NT2/D1 (cell line): ENCODE data around the gene SMC4.
"Not testable (repeated sequence)": the region's sequence is repeated elsewhere in the genome, so short reads cannot be mapped to it uniquely, and the experiment has no call there.

Experiments
- DNase-seq: peaks from one replicate; pipeline ENCODE4 v3.0.0-alpha.2; 2011; ENCODE audit warnings: low read depth, low spot score
- H3K27me3 ChIP-seq: 2 replicates; pipeline ENCODE4 v1.6.0; 2011; ENCODE audit warnings: mild to moderate bottlenecking; ENCODE audit not compliant: insufficient read length, insufficient read depth
- H3K36me3 ChIP-seq: 2 replicates; pipeline ENCODE4 v1.6.1; 2011; ENCODE audit warnings: mild to moderate bottlenecking, low read length, mixed read lengths; ENCODE audit not compliant: insufficient read depth, insufficient read length
- H3K4me1 ChIP-seq: 2 replicates; pipeline ENCODE4 v1.5.1; 2011; ENCODE audit not compliant: insufficient read depth, insufficient read length
- H3K4me3 ChIP-seq: 2 replicates; pipeline ENCODE4 v1.5.1; 2011; ENCODE audit warnings: low read depth; ENCODE audit not compliant: insufficient read length
- H3K9ac ChIP-seq: 2 replicates; pipeline ENCODE4 v1.6.0; 2011; ENCODE audit warnings: low read depth; ENCODE audit not compliant: insufficient read length
- H3K9me3 ChIP-seq: 2 replicates; pipeline ENCODE4 v1.5.1; 2011; ENCODE audit warnings: mild to moderate bottlenecking, low read length; ENCODE audit not compliant: insufficient read depth
- SUZ12 ChIP-seq: IDR thresholded peaks from 2 replicates; pipeline ENCODE4 v1.6.1; 2011; ENCODE audit not compliant: insufficient read length, insufficient read depth; ENCODE audit errors: extremely low read depth
- YY1 ChIP-seq: IDR thresholded peaks from 2 replicates; pipeline ENCODE4 v1.6.1; 2011; ENCODE audit not compliant: insufficient read length, insufficient read depth
- ZNF274 ChIP-seq: IDR thresholded peaks from 2 replicates; pipeline ENCODE4 v1.6.1; 2011; ENCODE audit warnings: mild to moderate bottlenecking, low read depth, low read length

Gene SMC4

GRCh38 chr3:160446522-160447056, 47.1 kb downstream of the SMC4 start:
- H3K9ac ChIP-seq = no peak overlapping the region
- H3K36me3 ChIP-seq = peaks cover 63% of the 10 kb centered on the region
- DNase-seq = no peak
- no peaks in the 10 kb centered on the region for H3K4me1 ChIP-seq
- H3K4me3 ChIP-seq = peak overlapping the region; percentile 13
- no peak for TF ChIP-seq ZNF274
- no peak for TF ChIP-seq SUZ12
- no peak for TF ChIP-seq YY1
- H3K9me3 ChIP-seq = no peaks in the 10 kb centered on the region
- no peaks in the 10 kb centered on the region for H3K27me3 ChIP-seq

GRCh38 chr3:160447544-160447943, 48.1 kb downstream of the SMC4 start:
- Histone ChIP-seq H3K36me3 (peaks cover 56% of the 10 kb centered on the region), H3K9me3 (no peaks in the 10 kb centered on the region), H3K27me3 (no peaks in the 10 kb centered on the region), H3K4me3 (peak overlapping the region; percentile 89), H3K9ac (no peak overlapping the region), H3K4me1 (no peaks in the 10 kb centered on the region)
- TF ChIP-seq SUZ12 = no peak
- TF ChIP-seq YY1 = no peak
- TF ChIP-seq ZNF274 = no peak
- no peak for DNase-seq

GRCh38 chr3:160448845-160449635, 49.6 kb downstream of the SMC4 start:
- H3K36me3 ChIP-seq = peaks cover 43% of the 10 kb centered on the region
- no peaks in the 10 kb centered on the region for H3K4me1 ChIP-seq
- no peaks in the 10 kb centered on the region for H3K9me3 ChIP-seq
- no peaks in the 10 kb centered on the region for H3K27me3 ChIP-seq
- peak; percentile 56 for DNase-seq
- peak overlapping the region; percentile 89 for H3K4me3 ChIP-seq
- peak overlapping the region; percentile 95 for H3K9ac ChIP-seq
- TF ChIP-seq SUZ12 = no peak
- TF ChIP-seq YY1 = peak; percentile 30
- TF ChIP-seq ZNF274 = no peak

- Histone ChIP-seq H3K9me3 (no peaks in the 10 kb centered on the region), H3K4me1 (no peaks in the 10 kb centered on the region), H3K27me3 (no peaks in the 10 kb centered on the region), H3K4me3 (peak within 1 kb of the TSS; percentile 89), H3K36me3 (peaks cover 34% of the 10 kb centered on the region), H3K9ac (peak within 1 kb of the TSS; percentile 95)
- peak; percentile 95 for DNase-seq
- TF ChIP-seq YY1 = peak; percentile 8
- no peak for TF ChIP-seq ZNF274
Observed at GRCh38 chr3:160449636-160450598, 50.5 kb downstream of the SMC4 start, which contains the start of gene TRIM59. TSS of gene TRIM59 (minus strand) at chr3:160449786. CDS start at chr3:160439183, 10,603 bp downstream.

DNA sequence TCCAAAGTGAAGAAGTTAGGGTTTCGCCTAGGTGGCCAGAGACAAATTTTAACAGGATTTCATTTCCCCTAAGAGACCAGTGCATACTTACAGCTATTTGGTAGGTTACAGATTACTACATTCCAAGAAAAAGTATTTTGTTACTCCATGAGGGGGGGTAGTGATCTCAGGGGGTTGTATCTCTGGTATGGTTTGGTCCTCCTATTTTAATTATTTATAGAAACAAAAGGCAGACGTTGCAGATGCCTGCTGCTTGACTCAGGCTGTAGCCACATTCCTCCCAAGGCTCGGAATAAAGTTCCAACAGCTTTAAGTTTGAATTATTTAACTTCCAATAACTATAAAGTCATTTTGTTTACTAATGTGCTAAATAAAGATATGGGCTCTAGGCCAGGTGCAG, 51.4 kb downstream of the SMC4 start:
- no peak for DNase-seq
- no peaks in the 10 kb centered on the region for H3K9me3 ChIP-seq
- H3K4me3 ChIP-seq = peak overlapping the region; percentile 89
- H3K27me3 ChIP-seq = no peaks in the 10 kb centered on the region
- H3K9ac ChIP-seq = peak overlapping the region; percentile 95
- peaks cover 26% of the 10 kb centered on the region for H3K36me3 ChIP-seq
- H3K4me1 ChIP-seq = no peaks in the 10 kb centered on the region
- TF ChIP-seq ZNF274 = no peak
- TF ChIP-seq YY1 = no peak
- TF ChIP-seq SUZ12 = no peak

DNA sequence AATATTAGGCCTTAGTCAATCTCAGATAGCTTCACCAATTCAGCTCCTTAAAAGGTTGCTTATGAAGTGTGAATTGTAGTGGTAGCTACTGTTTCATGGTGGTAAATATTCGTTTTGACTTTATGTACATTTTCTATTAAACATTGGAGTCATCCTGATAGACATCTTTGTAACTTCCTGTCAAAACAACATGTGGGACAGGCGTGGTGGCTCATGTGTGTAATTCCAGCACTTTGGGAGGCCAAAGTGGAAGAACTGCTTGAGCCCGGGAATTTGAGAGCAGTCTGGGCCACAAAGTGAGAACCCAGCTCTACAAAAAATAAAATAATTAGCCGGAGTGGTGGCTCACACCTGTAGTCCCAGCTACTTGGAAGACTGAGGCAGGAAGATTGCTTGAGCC, 52.2 kb downstream of the SMC4 start:
- H3K27me3 ChIP-seq = no peaks in the 10 kb centered on the region
- no peak overlapping the region for H3K9ac ChIP-seq
- H3K4me1 ChIP-seq = no peaks in the 10 kb centered on the region
- no peak for DNase-seq
- H3K4me3 ChIP-seq = no peak overlapping the region
- no peaks in the 10 kb centered on the region for H3K9me3 ChIP-seq
- TF ChIP-seq YY1 (no peak), ZNF274 (no peak), SUZ12 (no peak)
- H3K36me3 ChIP-seq = peaks cover 19% of the 10 kb centered on the region

- not testable (repeated sequence) for H3K4me3 ChIP-seq, H3K9me3 ChIP-seq, H3K9ac ChIP-seq, DNase-seq, H3K4me1 ChIP-seq, H3K27me3 ChIP-seq
- peaks cover 12% of the 10 kb centered on the region for H3K36me3 ChIP-seq
Observed at GRCh38 chr3:160452251-160452650, 52.8 kb downstream of the SMC4 start.
